Activated naive CD8-positive, alpha-beta T cell treated with anti-CD3 and anti-CD28 coated beads, Interleukin-2, amount 50 U/mL, for 24 hours (primary cell): Measurements from ENCODE around the gene EFNA4.

Source experiments
- ATAC-seq: fragments of 150-1000 bp; cut with Tn5 transposase; one replicate; pipeline ENCODE4 v1.10.0; 2021
- DNase-seq: peaks from one replicate; pipeline ENCODE4 v3.0.0; 2021
- H3K27ac Mint-ChIP-seq: one replicate; pipeline ENCODE4 v1.8.0; 2021; ENCODE audit warnings: mild to moderate bottlenecking, mixed read lengths
- H3K27me3 Mint-ChIP-seq: one replicate; pipeline ENCODE4 v1.8.0; 2021; ENCODE audit warnings: mixed read lengths
- H3K36me3 Mint-ChIP-seq: one replicate; pipeline ENCODE4 v1.8.0; 2021; ENCODE audit warnings: low read depth, mixed read lengths
- H3K4me1 Mint-ChIP-seq: one replicate; pipeline ENCODE4 v1.8.0; 2021; ENCODE audit warnings: mixed read lengths
- H3K4me3 Mint-ChIP-seq: one replicate; pipeline ENCODE4 v1.8.0; 2021; ENCODE audit warnings: mild to moderate bottlenecking, moderate library complexity, mixed read lengths
- H3K9me3 Mint-ChIP-seq: one replicate; pipeline ENCODE4 v1.8.0; 2021; ENCODE audit warnings: mixed read lengths

Gene EFNA4

GRCh38 chr1:155053531-155054105, 9.9 kb upstream of the EFNA4 start:
- no peak overlapping the region for H3K27ac Mint-ChIP-seq
- H3K9me3 Mint-ChIP-seq, result no peaks in the 10 kb centered on the region
- no peak for ATAC-seq
- H3K4me3 Mint-ChIP-seq, result no peak overlapping the region
- peaks cover 7% of the 10 kb centered on the region for H3K36me3 Mint-ChIP-seq
- no peaks in the 10 kb centered on the region for H3K27me3 Mint-ChIP-seq
- peaks cover 25% of the 10 kb centered on the region for H3K4me1 Mint-ChIP-seq
- no peak for DNase-seq

DNA sequence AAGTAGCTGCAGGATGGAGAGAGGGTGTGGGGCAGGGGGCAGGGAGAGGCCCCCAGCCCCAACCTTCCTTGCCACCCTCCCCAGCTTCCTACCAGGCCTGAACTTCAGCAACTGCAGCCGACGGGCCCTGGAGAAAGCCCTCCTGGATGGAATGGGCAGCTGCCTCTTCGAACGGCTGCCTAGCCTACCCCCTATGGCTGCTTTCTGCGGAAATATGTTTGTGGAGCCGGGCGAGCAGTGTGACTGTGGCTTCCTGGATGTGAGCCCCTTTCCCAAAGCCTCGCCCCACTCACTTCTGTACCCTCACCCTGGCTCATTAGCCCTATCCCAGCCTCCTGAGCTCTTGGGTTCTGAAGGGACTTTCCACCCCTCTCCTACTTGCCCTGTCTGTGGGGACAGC, 6.4 kb upstream of the EFNA4 start:
- H3K36me3 Mint-ChIP-seq, result peaks cover 14% of the 10 kb centered on the region
- H3K4me3 Mint-ChIP-seq, result no peak overlapping the region
- ATAC-seq (no peak), DNase-seq (no peak)
- H3K9me3 Mint-ChIP-seq, result no peaks in the 10 kb centered on the region
- peaks cover 18% of the 10 kb centered on the region for H3K4me1 Mint-ChIP-seq
- H3K27me3 Mint-ChIP-seq, result no peaks in the 10 kb centered on the region
- H3K27ac Mint-ChIP-seq, result no peak overlapping the region

DNA sequence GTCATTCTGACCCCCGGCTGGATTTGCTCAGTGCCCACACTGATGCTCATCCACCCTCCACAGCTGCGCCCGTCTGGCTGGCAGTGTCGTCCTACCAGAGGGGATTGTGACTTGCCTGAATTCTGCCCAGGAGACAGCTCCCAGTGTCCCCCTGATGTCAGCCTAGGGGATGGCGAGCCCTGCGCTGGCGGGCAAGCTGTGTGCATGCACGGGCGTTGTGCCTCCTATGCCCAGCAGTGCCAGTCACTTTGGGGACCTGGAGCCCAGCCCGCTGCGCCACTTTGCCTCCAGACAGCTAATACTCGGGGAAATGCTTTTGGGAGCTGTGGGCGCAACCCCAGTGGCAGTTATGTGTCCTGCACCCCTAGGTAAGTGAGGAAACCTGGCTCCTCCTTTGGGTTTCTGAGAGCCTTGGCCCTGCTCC, 5.7 kb upstream of the EFNA4 start:
- ATAC-seq (no peak), DNase-seq (no peak)
- Mint-ChIP-seq H3K4me1 (peaks cover 17% of the 10 kb centered on the region), H3K4me3 (no peak overlapping the region), H3K27ac (no peak overlapping the region), H3K9me3 (no peaks in the 10 kb centered on the region), H3K27me3 (no peaks in the 10 kb centered on the region), H3K36me3 (peaks cover 14% of the 10 kb centered on the region)

DNA sequence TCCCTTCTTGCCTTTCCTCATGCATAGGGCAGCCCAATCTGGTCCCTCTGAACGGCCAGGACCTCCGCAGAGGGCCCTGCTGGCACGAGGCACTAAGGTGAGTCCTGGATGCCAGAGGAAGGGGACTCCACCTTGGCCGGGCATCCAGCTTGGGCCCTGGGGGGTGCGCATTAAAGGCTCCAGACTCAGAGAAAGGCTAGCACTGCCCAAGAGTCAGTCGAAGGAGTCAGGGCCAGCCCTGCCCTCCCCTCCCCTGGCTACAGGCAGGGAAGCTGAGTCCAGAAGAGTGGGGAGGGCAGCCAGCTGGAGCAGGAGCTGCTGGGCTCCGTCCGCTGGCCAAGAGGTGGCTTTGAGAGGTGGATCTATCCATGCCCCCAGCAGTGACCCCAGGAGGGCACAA, 2.8 kb upstream of the EFNA4 start:
- Mint-ChIP-seq H3K27me3 (peaks cover 2% of the 10 kb centered on the region), H3K4me3 (no peak overlapping the region), H3K9me3 (no peaks in the 10 kb centered on the region), H3K4me1 (peaks cover 29% of the 10 kb centered on the region), H3K27ac (no peak overlapping the region), H3K36me3 (peaks cover 10% of the 10 kb centered on the region)
- ATAC-seq (no peak), DNase-seq (no peak)

- Mint-ChIP-seq H3K9me3 (no peaks in the 10 kb centered on the region), H3K36me3 (peaks cover 7% of the 10 kb centered on the region), H3K4me3 (no peak overlapping the region), H3K27ac (no peak overlapping the region), H3K4me1 (peaks cover 29% of the 10 kb centered on the region), H3K27me3 (peaks cover 2% of the 10 kb centered on the region)
- ATAC-seq (peak; percentile 62), DNase-seq (peak; percentile 99)
These were observed 2.0 kb upstream of the EFNA4 start for GRCh38 chr1:155061381-155062150.

- Mint-ChIP-seq H3K36me3 (peaks cover 7% of the 10 kb centered on the region), H3K27ac (no peak overlapping the region)
- DNase-seq, result no peak
These were observed 1.3 kb upstream of the EFNA4 start for GRCh38 chr1:155062151-155062686.

DNA sequence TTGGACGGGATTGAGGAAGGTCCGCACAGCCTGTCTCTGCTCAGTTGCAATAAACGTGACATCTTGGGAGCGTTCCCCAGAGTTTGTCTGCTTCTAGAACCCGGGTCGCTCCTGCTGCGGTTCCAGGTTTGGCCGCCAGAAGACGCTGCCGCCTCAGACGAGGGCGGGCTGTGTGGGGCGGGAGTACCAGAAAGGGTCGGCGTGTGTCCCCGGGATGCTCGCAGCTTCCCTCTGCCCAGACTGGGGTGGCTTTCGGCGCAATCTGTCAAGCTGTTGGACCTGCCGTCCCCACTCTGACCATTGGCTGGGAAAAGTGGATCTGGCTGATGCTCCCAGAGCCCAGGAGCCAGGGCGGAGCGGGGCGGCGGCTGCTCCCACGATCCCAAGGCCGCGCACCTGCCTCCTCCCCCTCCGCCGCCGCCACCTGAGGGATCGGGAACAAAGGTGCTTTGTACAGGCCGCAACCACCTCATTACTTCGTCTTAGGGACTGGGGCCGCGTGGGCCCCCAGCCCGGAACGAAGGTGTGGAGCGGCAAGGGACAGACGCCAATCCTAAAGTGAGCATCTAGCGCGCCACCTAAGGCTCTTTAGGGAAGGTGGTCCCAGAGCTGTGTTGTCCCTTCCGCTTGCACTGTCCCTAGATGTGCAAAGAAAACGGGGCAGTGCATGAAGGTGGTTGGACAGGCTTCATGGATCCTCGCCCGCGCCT, 683 bp upstream of the EFNA4 start:
- ATAC-seq (peak; percentile 33), DNase-seq (peak; percentile 90)
- H3K27me3 Mint-ChIP-seq, result peaks cover 2% of the 10 kb centered on the region
- peak overlapping the region; percentile 83 for H3K4me3 Mint-ChIP-seq
- peaks cover 29% of the 10 kb centered on the region for H3K4me1 Mint-ChIP-seq
- no peak overlapping the region for H3K27ac Mint-ChIP-seq
- peaks cover 7% of the 10 kb centered on the region for H3K36me3 Mint-ChIP-seq
- no peaks in the 10 kb centered on the region for H3K9me3 Mint-ChIP-seq

More at GRCh38 chr1:155062151-155062686, 1.3 kb upstream of the EFNA4 start:
- H3K4me1 Mint-ChIP-seq, result peaks cover 29% of the 10 kb centered on the region
- H3K9me3 Mint-ChIP-seq, result no peaks in the 10 kb centered on the region
- no peak overlapping the region for H3K4me3 Mint-ChIP-seq
- no peak for ATAC-seq
- peaks cover 2% of the 10 kb centered on the region for H3K27me3 Mint-ChIP-seq

DNA sequence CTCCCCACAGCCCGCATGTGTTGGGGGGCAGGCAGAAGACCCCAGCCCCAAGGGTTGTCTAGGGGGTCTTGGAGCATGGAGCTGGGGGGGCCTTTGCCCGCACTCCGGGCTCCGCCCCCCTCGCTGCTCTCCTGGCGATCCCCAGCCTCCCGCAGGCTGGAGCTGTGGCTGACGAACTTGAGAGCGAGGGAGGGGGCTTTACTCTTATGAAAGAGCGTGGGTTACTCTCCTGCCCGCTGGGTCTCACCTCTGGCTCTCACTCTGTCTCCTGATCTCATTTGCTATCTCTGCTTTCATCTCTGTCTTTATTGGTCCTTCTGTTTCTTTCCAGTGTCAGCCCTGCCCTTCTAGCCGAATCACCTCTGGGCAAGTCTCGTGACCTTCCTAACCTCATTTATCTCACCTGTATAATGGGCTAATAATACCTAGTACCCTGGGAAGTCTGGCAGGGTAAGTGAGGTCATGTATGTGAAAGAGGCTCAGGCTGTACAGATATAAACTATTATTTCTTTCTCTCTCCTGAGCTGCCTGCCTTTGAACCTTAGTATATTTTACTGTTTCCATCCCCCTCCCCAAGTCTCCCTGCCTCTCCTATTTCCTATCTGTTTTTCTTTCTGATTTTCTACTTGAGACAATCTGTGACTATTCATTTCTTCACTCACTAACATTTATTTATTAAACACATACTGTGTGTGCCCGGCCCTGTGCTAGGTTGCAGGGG, 731 bp downstream of the EFNA4 start:
- peak overlapping the region; percentile 28 for H3K27ac Mint-ChIP-seq
- H3K4me3 Mint-ChIP-seq, result peak overlapping the region; percentile 79
- H3K27me3 Mint-ChIP-seq, result peaks cover 2% of the 10 kb centered on the region
- no peaks in the 10 kb centered on the region for H3K9me3 Mint-ChIP-seq
- peaks cover 8% of the 10 kb centered on the region for H3K36me3 Mint-ChIP-seq
- H3K4me1 Mint-ChIP-seq, result peaks cover 29% of the 10 kb centered on the region
- DNase-seq (peak; percentile 33), ATAC-seq (peak; percentile 11)

DNA sequence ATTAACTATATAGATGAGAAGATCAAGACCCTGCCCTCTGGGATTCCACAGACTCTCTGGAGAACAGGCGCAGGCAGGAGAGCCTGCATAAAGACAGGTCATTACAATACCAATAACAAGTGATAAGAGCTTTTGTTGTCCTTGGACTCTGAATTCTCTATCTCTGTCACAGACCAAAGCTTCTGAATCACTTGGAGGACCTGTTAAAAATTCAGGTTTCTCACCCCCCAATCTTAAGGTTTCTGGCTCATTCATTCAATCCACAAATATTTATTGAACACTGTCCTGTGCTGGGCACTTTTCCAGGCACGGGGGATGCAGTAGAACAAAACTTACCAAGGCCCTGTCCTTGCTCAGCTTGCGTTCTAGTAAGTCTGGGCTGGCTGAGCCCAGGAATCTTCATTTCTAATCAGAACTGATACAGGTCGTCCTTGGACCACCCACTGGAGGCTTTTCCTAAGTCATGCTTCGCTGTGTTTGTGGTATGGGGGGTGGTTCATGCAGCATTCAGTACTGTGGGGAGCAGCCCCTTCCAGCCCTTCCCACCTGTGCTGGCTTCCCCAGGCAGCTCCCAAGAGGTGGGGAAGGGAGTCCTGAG, 1.4 kb downstream of the EFNA4 start:
- Mint-ChIP-seq H3K36me3 (peaks cover 5% of the 10 kb centered on the region), H3K4me3 (peak overlapping the region; percentile 79), H3K27ac (peak overlapping the region; percentile 28), H3K27me3 (peaks cover 2% of the 10 kb centered on the region), H3K4me1 (peaks cover 29% of the 10 kb centered on the region), H3K9me3 (no peaks in the 10 kb centered on the region)
- no peak for DNase-seq
- no peak for ATAC-seq

DNA sequence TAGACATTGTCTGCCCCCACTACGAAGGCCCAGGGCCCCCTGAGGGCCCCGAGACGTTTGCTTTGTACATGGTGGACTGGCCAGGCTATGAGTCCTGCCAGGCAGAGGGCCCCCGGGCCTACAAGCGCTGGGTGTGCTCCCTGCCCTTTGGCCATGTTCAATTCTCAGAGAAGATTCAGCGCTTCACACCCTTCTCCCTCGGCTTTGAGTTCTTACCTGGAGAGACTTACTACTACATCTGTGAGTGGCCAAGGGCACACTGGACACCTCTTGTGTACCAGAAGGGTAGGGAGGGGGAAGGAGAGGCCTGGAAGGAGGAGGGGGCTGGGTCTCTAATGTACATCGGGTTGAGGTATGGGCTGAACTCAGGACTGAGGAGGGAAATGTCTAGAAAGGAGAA, 3.2 kb downstream of the EFNA4 start:
- Mint-ChIP-seq H3K27me3 (peaks cover 2% of the 10 kb centered on the region), H3K36me3 (peaks cover 1% of the 10 kb centered on the region), H3K4me1 (peaks cover 33% of the 10 kb centered on the region), H3K9me3 (no peaks in the 10 kb centered on the region), H3K27ac (no peak overlapping the region), H3K4me3 (no peak overlapping the region)
- DNase-seq (no peak), ATAC-seq (no peak)

DNA sequence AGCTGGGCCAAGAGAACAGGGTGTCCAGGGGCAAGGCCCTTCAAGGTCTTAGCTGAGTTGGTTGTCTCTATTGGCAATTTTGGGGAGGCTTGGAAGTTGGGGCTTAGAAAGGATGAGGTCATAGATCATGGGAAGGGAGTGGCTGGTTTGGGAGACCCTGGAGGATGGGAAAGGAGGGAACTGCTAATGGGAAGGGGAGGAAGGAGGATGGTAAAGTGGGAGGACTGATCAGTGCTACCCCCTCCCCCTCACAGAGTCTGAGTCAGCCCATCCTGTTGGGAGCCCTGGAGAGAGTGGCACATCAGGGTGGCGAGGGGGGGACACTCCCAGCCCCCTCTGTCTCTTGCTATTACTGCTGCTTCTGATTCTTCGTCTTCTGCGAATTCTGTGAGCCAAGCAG, 5.1 kb downstream of the EFNA4 start:
- Mint-ChIP-seq H3K4me1 (peaks cover 22% of the 10 kb centered on the region), H3K4me3 (no peak overlapping the region), H3K27ac (no peak overlapping the region), H3K36me3 (peaks cover 1% of the 10 kb centered on the region), H3K27me3 (peaks cover 2% of the 10 kb centered on the region), H3K9me3 (no peaks in the 10 kb centered on the region)
- DNase-seq, result no peak
- no peak for ATAC-seq

- Mint-ChIP-seq H3K27ac (no peak overlapping the region), H3K4me3 (no peak overlapping the region), H3K4me1 (peaks cover 19% of the 10 kb centered on the region), H3K9me3 (no peaks in the 10 kb centered on the region), H3K36me3 (peaks cover 1% of the 10 kb centered on the region), H3K27me3 (no peaks in the 10 kb centered on the region)
- DNase-seq (no peak), ATAC-seq (no peak)
These were observed 6.1 kb downstream of the EFNA4 start for GRCh38 chr1:155069551-155070157.

DNA sequence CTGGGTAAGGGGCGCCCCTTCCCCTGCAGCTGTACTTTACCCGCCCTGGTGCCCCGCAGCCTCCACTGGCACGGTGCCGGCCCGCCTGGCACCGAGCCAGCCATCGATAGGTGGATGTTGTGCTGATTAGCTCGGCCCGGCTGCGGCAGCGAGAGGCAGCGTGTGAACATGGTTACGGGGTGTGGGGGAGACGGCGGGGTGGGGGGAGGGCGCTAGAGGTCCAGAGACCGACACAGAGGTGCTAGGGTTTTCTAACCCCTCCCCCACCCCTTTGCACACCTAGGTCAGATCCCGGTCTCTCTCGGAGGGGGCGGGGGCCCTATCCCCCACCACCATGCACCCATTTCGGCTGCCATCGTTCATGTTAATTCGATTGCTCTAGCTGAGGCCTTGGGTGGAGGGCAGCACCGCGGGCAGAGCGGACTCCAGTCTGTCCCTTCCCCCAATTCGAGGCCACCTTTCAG, 6.7 kb downstream of the EFNA4 start:
- Mint-ChIP-seq H3K27me3 (no peaks in the 10 kb centered on the region), H3K4me1 (peaks cover 15% of the 10 kb centered on the region), H3K27ac (no peak overlapping the region), H3K9me3 (no peaks in the 10 kb centered on the region), H3K36me3 (peaks cover 1% of the 10 kb centered on the region), H3K4me3 (no peak overlapping the region)
- DNase-seq, result no peak
- no peak for ATAC-seq
